H9 (cell line): ENCODE results near the gene EHD3. TPM values are rescaled to one million over a fixed set of nuclear protein-coding genes. Genes with fewer than 3 reads are reported as not detected.

Source experiments
- DNase-seq: peaks from one replicate; pipeline ENCODE4 v3.0.0-alpha.2; 2017
- H2AFZ ChIP-seq: one replicate; pipeline ENCODE4 v1.6.1; 2013; ENCODE audit warnings: mild to moderate bottlenecking, low read length, control low read depth, moderate library complexity
- H2AK5ac ChIP-seq: 2 replicates; pipeline ENCODE4 v1.6.1; 2013; ENCODE audit warnings: low read length, control low read depth, mixed read lengths; ENCODE audit not compliant: insufficient read length
- H2BK120ac ChIP-seq: one replicate; pipeline ENCODE4 v1.6.1; 2013; ENCODE audit warnings: low read depth, mild to moderate bottlenecking, low read length, control low read depth, inconsistent platforms; ENCODE audit not compliant: poor library complexity, severe bottlenecking
- H2BK12ac ChIP-seq: 2 replicates; pipeline ENCODE4 v1.6.1; 2013; ENCODE audit warnings: low read length, control low read depth, mixed read lengths, low read depth; ENCODE audit not compliant: insufficient read length
- H2BK15ac ChIP-seq: 2 replicates; pipeline ENCODE4 v1.6.1; 2013; ENCODE audit warnings: low read depth, low read length, control low read depth
- H2BK20ac ChIP-seq: one replicate; pipeline ENCODE4 v1.6.1; 2013; ENCODE audit warnings: low read depth, mild to moderate bottlenecking, low read length, control low read depth, inconsistent platforms; ENCODE audit not compliant: poor library complexity, severe bottlenecking
- H2BK5ac ChIP-seq: 2 replicates; pipeline ENCODE4 v1.6.1; 2013; ENCODE audit warnings: low read length, control low read depth, mixed read lengths; ENCODE audit not compliant: insufficient read length
- H3K14ac ChIP-seq: 2 replicates; pipeline ENCODE4 v1.6.1; 2013; ENCODE audit warnings: low read length, control low read depth; ENCODE audit not compliant: insufficient read depth
- H3K18ac ChIP-seq: 2 replicates; pipeline ENCODE4 v1.6.1; 2013; ENCODE audit warnings: low read depth, mild to moderate bottlenecking, mixed read lengths, low read length, control low read depth; ENCODE audit not compliant: insufficient read length
- H3K23ac ChIP-seq: 2 replicates; pipeline ENCODE4 v1.6.1; 2013; ENCODE audit warnings: low read length, control low read depth, mixed read lengths, low read depth; ENCODE audit not compliant: insufficient read length
- H3K23me2 ChIP-seq: 2 replicates; pipeline ENCODE4 v1.6.1; 2013; ENCODE audit warnings: low read depth, mild to moderate bottlenecking, mixed read lengths, low read length, control low read depth; ENCODE audit not compliant: insufficient read length, poor library complexity, severe bottlenecking
- H3K27ac ChIP-seq: 2 replicates; pipeline ENCODE4 v1.5.1; 2013; ENCODE audit warnings: low read length, control low read depth, mixed read lengths, low read depth; ENCODE audit not compliant: insufficient read length
- H3K27me3 ChIP-seq: 2 replicates; pipeline ENCODE4 v1.6.1; 2013; ENCODE audit warnings: low read length, control low read depth, inconsistent platforms; ENCODE audit not compliant: insufficient read depth
- H3K4ac ChIP-seq: 2 replicates; pipeline ENCODE4 v1.6.1; 2013; ENCODE audit warnings: low read depth, mild to moderate bottlenecking, control low read depth, inconsistent platforms, low read length, moderate library complexity
- H3K4me1 ChIP-seq: 2 replicates; pipeline ENCODE4 v1.6.1; 2013; ENCODE audit warnings: low read length, control low read depth, inconsistent platforms; ENCODE audit not compliant: insufficient read depth
- H3K4me2 ChIP-seq: 2 replicates; pipeline ENCODE4 v1.6.1; 2013; ENCODE audit warnings: low read length, control low read depth, mixed read lengths; ENCODE audit not compliant: insufficient read length, insufficient read depth
- H3K56ac ChIP-seq: 2 replicates; pipeline ENCODE4 v1.6.1; 2013; ENCODE audit warnings: low read depth, mild to moderate bottlenecking, mixed read lengths, low read length, control low read depth; ENCODE audit not compliant: insufficient read length
- H3K79me1 ChIP-seq: 2 replicates; pipeline ENCODE4 v1.6.1; 2013; ENCODE audit warnings: low read depth, mild to moderate bottlenecking, moderate library complexity, low read length, control low read depth, inconsistent platforms; ENCODE audit not compliant: insufficient read depth, poor library complexity, severe bottlenecking
- H3K79me2 ChIP-seq: 2 replicates; pipeline ENCODE4 v1.6.1; 2013; ENCODE audit warnings: low read length, control low read depth, inconsistent platforms; ENCODE audit not compliant: insufficient read depth
- H3K9ac ChIP-seq: 2 replicates; pipeline ENCODE4 v1.6.1; 2013; ENCODE audit warnings: low read length, control low read depth, mixed read lengths; ENCODE audit not compliant: insufficient read length; ENCODE audit errors: extremely low read depth
- H3K9me3 ChIP-seq: one replicate; pipeline ENCODE4 v1.6.1; 2013; ENCODE audit warnings: low read depth, low read length, inconsistent platforms; ENCODE audit not compliant: control insufficient read depth
- H3T11ph ChIP-seq: one replicate; pipeline ENCODE4 v1.6.1; 2013; ENCODE audit warnings: mild to moderate bottlenecking, low read length, control low read depth, inconsistent platforms
- H4K20me1 ChIP-seq: one replicate; pipeline ENCODE4 v1.6.1; 2013; ENCODE audit not compliant: control insufficient read depth, insufficient read length, insufficient read depth
- H4K5ac ChIP-seq: 2 replicates; pipeline ENCODE4 v1.6.1; 2013; ENCODE audit warnings: low read depth, mild to moderate bottlenecking, mixed read lengths, low read length, control low read depth; ENCODE audit not compliant: insufficient read length
- H4K8ac ChIP-seq: replicated peaks from 2 replicates; pipeline ENCODE4 v1.6.1; 2013; ENCODE audit warnings: low read length, control low read depth, mixed read lengths, low read depth; ENCODE audit not compliant: insufficient read length
- H4K91ac ChIP-seq: 2 replicates; pipeline ENCODE4 v1.6.1; 2013; ENCODE audit warnings: low read depth, mild to moderate bottlenecking, moderate library complexity, mixed read lengths, low read length, control low read depth; ENCODE audit not compliant: insufficient read length
- H3K27ac Mint-ChIP-seq, 3 experiments: 2 replicates in 2 of 3; 3 replicates in 1 of 3; pipeline ENCODE4 v1.8.0; 2020 to 2021; ENCODE audit warnings: mixed read lengths in 3 of 3, mild to moderate bottlenecking in 1 of 3, moderate library complexity in 1 of 3
- H3K27me3 Mint-ChIP-seq: 2 replicates; pipeline ENCODE4 v1.8.0; 2021; ENCODE audit warnings: low read depth, mild to moderate bottlenecking, moderate library complexity, mixed read lengths
- H3K36me3 Mint-ChIP-seq, 3 experiments: 2 replicates in 2 of 3; 3 replicates in 1 of 3; pipeline ENCODE4 v1.8.0; 2020 to 2021; ENCODE audit warnings: low read depth in 3 of 3, mixed read lengths in 3 of 3; ENCODE audit not compliant: insufficient read depth in 1 of 3
- H3K4me1 Mint-ChIP-seq, 2 experiments: 2 replicates each; pipeline ENCODE4 v1.8.0; 2020; ENCODE audit warnings: mixed read lengths in 2 of 2
- H3K4me3 Mint-ChIP-seq, 2 experiments: 2 replicates in 1 of 2; 3 replicates in 1 of 2; pipeline ENCODE4 v1.8.0; 2020 to 2021; ENCODE audit warnings: mild to moderate bottlenecking in 2 of 2, mixed read lengths in 2 of 2, moderate library complexity in 1 of 2
- H3K9me3 Mint-ChIP-seq, 2 experiments: 2 replicates in 1 of 2; 3 replicates in 1 of 2; pipeline ENCODE4 v1.8.0; 2020; ENCODE audit warnings: mild to moderate bottlenecking in 2 of 2, mixed read lengths in 2 of 2, moderate library complexity in 1 of 2
- WGBS: extraction: QIAGEN DNeasy Blood & Tissue Kit; methylation state at CpG from one replicate; pipeline ENCODE4 v1.1.7; 2013; ENCODE audit warnings: missing lambda C conversion rate, low lambda C conversion rate, mixed read lengths; ENCODE audit not compliant: insufficient read length; ENCODE audit errors: extremely low coverage; 5-methylcytosine and 5-hydroxymethylcytosine counted together
- total RNA-seq: library from RNA; stranded (reverse); gene quantifications from 2 replicates; pipeline ENCODE4 v1.2.1, GENCODE V29; 2021
- TF ChIP-seq, protein P1 (sequence below): fragments of 200-600 bp; sonication (generic); conservative IDR thresholded peaks from 3 replicates; pipeline ENCODE4 v1.8.0; 2021; ENCODE audit warnings: antibody characterized with exemption, mild to moderate bottlenecking

The EHD3 gene
- total RNA-seq, 1 experiment from 2014 or later: 8.3 TPM

DNA sequence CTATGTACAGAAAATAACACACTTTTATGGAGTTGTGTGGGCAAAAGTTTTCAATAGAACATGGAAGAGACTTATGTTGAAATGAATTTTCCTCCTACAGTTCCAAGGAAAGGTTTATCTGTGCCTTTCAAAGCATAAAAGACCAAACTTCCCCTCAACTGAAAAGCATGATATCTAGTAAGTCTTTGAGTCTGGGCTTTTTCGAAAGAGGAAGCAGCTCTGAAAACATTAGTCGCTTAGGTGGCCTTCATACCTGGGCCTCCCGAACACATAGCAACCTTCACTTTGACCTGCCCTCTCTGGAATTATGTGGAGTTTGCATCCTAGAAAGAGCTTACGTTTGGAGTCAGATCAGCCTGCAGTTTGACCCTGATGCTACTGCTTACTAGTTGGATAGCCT, 11.9 kb upstream of the EHD3 start:
- Histone ChIP-seq H4K20me1 (no peaks in the 10 kb centered on the region), H3K23me2 (no peaks in the 10 kb centered on the region), H3K4me1 (no peaks in the 10 kb centered on the region), H4K91ac (no peak overlapping the region), H3K4me2 (no peak overlapping the region), H3K23ac (no peak overlapping the region), H3K56ac (no peak overlapping the region), H2BK5ac (no peak overlapping the region), H4K5ac (no peak overlapping the region), H3T11ph (no peak overlapping the region), H2BK120ac (no peak overlapping the region), H3K79me1 (no peaks in the 10 kb centered on the region), H4K8ac (no peak overlapping the region), H2AK5ac (no peak overlapping the region), H3K79me2 (no peaks in the 10 kb centered on the region), H2BK20ac (no peak overlapping the region), H3K27me3 (no peaks in the 10 kb centered on the region), H3K14ac (no peak overlapping the region), H2AFZ (no peak overlapping the region), H3K4ac (no peak overlapping the region), H2BK15ac (no peak overlapping the region), H3K9me3 (no peaks in the 10 kb centered on the region), H3K27ac (no peak overlapping the region), H3K18ac (no peak overlapping the region), H3K9ac (no peak overlapping the region), H2BK12ac (no peak overlapping the region)
- Mint-ChIP-seq H3K4me1 (peaks cover 4 to 11% of the 10 kb centered on the region in 2 experiments; a peak in 3 of 4 replicates), H3K36me3 (no peaks in the 10 kb centered on the region), H3K27me3 (peaks cover 2% of the 10 kb centered on the region; the same call in 1 of the 2 replicates), H3K9me3 (no peaks in the 10 kb centered on the region), H3K4me3 (no peak overlapping the region), H3K27ac (peak overlapping the region in 1 of 3 experiments; percentile 73; a peak in 1 of 7 replicates)
- DNase-seq: no peak
- WGBS: no CpG with 5 or more reads among the region's 4 CpGs
- TF ChIP-seq, protein P1, sequence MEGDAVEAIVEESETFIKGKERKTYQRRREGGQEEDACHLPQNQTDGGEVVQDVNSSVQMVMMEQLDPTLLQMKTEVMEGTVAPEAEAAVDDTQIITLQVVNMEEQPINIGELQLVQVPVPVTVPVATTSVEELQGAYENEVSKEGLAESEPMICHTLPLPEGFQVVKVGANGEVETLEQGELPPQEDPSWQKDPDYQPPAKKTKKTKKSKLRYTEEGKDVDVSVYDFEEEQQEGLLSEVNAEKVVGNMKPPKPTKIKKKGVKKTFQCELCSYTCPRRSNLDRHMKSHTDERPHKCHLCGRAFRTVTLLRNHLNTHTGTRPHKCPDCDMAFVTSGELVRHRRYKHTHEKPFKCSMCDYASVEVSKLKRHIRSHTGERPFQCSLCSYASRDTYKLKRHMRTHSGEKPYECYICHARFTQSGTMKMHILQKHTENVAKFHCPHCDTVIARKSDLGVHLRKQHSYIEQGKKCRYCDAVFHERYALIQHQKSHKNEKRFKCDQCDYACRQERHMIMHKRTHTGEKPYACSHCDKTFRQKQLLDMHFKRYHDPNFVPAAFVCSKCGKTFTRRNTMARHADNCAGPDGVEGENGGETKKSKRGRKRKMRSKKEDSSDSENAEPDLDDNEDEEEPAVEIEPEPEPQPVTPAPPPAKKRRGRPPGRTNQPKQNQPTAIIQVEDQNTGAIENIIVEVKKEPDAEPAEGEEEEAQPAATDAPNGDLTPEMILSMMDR: no peak
